Ishikawa (cell line): ENCODE measurements around the gene FCRLB.

ENCODE experiments used
- CEBPB ChIP-seq: IDR thresholded peaks from 2 replicates; pipeline ENCODE4 v1.6.1; 2012
- CREB1 ChIP-seq: IDR thresholded peaks from 2 replicates; pipeline ENCODE4 v1.6.1; 2012; ENCODE audit warnings: low read depth
- EGR1 ChIP-seq: IDR thresholded peaks from 2 replicates; pipeline ENCODE4 v1.6.1; 2012
- EP300 ChIP-seq: IDR thresholded peaks from 2 replicates; pipeline ENCODE4 v1.6.1; 2012; ENCODE audit warnings: borderline replicate concordance
- FOXM1 ChIP-seq: IDR thresholded peaks from 2 replicates; pipeline ENCODE4 v1.6.1; 2012; ENCODE audit warnings: low read depth, borderline replicate concordance
- NFIC ChIP-seq: IDR thresholded peaks from 2 replicates; pipeline ENCODE4 v1.6.1; 2012
- RAD21 ChIP-seq: IDR thresholded peaks from 2 replicates; pipeline ENCODE4 v1.6.1; 2012; ENCODE audit warnings: low read depth
- TAF1 ChIP-seq: IDR thresholded peaks from 2 replicates; pipeline ENCODE4 v1.6.1; 2012; ENCODE audit warnings: low read depth, mild to moderate bottlenecking
- TCF12 ChIP-seq: IDR thresholded peaks from 2 replicates; pipeline ENCODE4 v1.6.1; 2012; ENCODE audit warnings: low read depth
- TEAD4 ChIP-seq: IDR thresholded peaks from 2 replicates; pipeline ENCODE4 v1.6.1; 2012
- YY1 ChIP-seq: IDR thresholded peaks from 2 replicates; pipeline ENCODE4 v1.6.1; 2012; ENCODE audit warnings: low read depth
- ZBTB7A ChIP-seq: IDR thresholded peaks from 2 replicates; pipeline ENCODE4 v1.6.1; 2012; ENCODE audit warnings: low read depth
- TF ChIP-seq, protein P1 (sequence below): IDR thresholded peaks from 2 replicates; pipeline ENCODE4 v1.6.1; 2012; ENCODE audit warnings: low read depth, mild to moderate bottlenecking
- TF ChIP-seq, protein P2 (sequence below): IDR thresholded peaks from 2 replicates; pipeline ENCODE4 v1.6.1; 2012

DNA sequence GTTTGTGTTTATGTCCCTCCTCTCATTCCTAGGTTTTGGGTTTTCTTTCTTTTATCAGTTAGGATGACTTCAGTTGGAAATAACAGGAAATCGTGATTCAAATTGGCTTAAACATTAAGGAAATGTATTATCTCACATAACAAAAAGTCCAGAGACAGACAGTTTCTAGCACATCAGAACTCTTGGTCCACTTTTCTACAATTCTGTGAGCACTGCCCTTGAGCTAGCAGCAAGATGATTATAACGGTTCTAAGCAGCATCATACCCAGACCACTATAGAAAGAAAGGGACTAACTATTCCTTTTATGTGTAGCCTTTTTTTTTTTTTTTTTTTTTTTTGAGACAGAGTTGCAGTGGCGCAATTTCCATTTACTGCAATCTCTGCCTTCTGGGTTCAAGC is 39.5 kb upstream of the FCRLB start:
- TF ChIP-seq EP300, result no peak
- TF ChIP-seq TAF1, result no peak
- TF ChIP-seq, protein P1, sequence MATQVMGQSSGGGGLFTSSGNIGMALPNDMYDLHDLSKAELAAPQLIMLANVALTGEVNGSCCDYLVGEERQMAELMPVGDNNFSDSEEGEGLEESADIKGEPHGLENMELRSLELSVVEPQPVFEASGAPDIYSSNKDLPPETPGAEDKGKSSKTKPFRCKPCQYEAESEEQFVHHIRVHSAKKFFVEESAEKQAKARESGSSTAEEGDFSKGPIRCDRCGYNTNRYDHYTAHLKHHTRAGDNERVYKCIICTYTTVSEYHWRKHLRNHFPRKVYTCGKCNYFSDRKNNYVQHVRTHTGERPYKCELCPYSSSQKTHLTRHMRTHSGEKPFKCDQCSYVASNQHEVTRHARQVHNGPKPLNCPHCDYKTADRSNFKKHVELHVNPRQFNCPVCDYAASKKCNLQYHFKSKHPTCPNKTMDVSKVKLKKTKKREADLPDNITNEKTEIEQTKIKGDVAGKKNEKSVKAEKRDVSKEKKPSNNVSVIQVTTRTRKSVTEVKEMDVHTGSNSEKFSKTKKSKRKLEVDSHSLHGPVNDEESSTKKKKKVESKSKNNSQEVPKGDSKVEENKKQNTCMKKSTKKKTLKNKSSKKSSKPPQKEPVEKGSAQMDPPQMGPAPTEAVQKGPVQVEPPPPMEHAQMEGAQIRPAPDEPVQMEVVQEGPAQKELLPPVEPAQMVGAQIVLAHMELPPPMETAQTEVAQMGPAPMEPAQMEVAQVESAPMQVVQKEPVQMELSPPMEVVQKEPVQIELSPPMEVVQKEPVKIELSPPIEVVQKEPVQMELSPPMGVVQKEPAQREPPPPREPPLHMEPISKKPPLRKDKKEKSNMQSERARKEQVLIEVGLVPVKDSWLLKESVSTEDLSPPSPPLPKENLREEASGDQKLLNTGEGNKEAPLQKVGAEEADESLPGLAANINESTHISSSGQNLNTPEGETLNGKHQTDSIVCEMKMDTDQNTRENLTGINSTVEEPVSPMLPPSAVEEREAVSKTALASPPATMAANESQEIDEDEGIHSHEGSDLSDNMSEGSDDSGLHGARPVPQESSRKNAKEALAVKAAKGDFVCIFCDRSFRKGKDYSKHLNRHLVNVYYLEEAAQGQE, result no peak
- TF ChIP-seq ZBTB7A, result no peak
- TF ChIP-seq CREB1, result no peak
- TF ChIP-seq TCF12, result no peak
- no peak for TF ChIP-seq EGR1
- TF ChIP-seq NFIC, result no peak
- TF ChIP-seq CEBPB, result no peak
- TF ChIP-seq FOXM1, result no peak
- TF ChIP-seq YY1, result no peak
- TF ChIP-seq, protein P2, sequence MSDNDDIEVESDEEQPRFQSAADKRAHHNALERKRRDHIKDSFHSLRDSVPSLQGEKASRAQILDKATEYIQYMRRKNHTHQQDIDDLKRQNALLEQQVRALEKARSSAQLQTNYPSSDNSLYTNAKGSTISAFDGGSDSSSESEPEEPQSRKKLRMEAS, result no peak
- no peak for TF ChIP-seq RAD21
- TF ChIP-seq TEAD4, result no peak
